HG03280 (cell line): ENCODE data around the gene KLHL4.
"Not testable (repeated sequence)": the region's sequence is repeated elsewhere in the genome, so short reads cannot be mapped to it uniquely, and the experiment has no call there.

Source experiments
- ATAC-seq: cut with Tn5 transposase; IDR thresholded peaks from one replicate; pipeline ENCODE4 v1.9.1; 2021; ENCODE audit warnings: mild to moderate bottlenecking, moderate library complexity; ENCODE audit not compliant: unreplicated experiment

KLHL4 gene

GRCh38 chrX:87641439-87641838 is 123.8 kb downstream of the KLHL4 start:
- not testable (repeated sequence) for ATAC-seq

GRCh38 chrX:87661761-87662160 is 144.2 kb downstream of the KLHL4 start:
- ATAC-seq, result no peak

- ATAC-seq, result no peak
Measured at GRCh38 chrX:87663421-87663820, 145.8 kb downstream of the KLHL4 start.

GRCh38 chrX:87664381-87664780 is 146.8 kb downstream of the KLHL4 start:
- no peak for ATAC-seq

GRCh38 chrX:87679849-87680248 is 162.2 kb downstream of the KLHL4 start:
- ATAC-seq, result no peak

- ATAC-seq, result no peak
Measured at GRCh38 chrX:87687703-87688102, 170.1 kb downstream of the KLHL4 start.

GRCh38 chrX:87688113-87688748 is 170.6 kb downstream of the KLHL4 start:
- not testable (repeated sequence) for ATAC-seq

- ATAC-seq, result not testable (repeated sequence)
Measured at GRCh38 chrX:87689218-87689617, 171.6 kb downstream of the KLHL4 start.

- ATAC-seq, result no peak
Measured at GRCh38 chrX:87693204-87693603, 175.6 kb downstream of the KLHL4 start.

- no peak for ATAC-seq
Measured at GRCh38 chrX:87697409-87697808, 179.8 kb downstream of the KLHL4 start.

GRCh38 chrX:87702795-87703194 is 185.2 kb downstream of the KLHL4 start:
- no peak for ATAC-seq

- not testable (repeated sequence) for ATAC-seq
Measured at GRCh38 chrX:87703469-87703868, 185.9 kb downstream of the KLHL4 start.

GRCh38 chrX:87706134-87706533 is 188.5 kb downstream of the KLHL4 start:
- ATAC-seq, result no peak

- no peak for ATAC-seq
Measured at GRCh38 chrX:87710580-87710979, 193.0 kb downstream of the KLHL4 start.
